Fibroblast of villous mesenchyme (primary cell): Measurements from ENCODE around the gene CPNE7. TPM values are rescaled to one million over a fixed set of nuclear protein-coding genes. Genes with fewer than 3 reads are reported as not detected.

ENCODE experiments used
- DNase-seq: peaks from one replicate; pipeline ENCODE4 v3.0.0-alpha.2; 2010; ENCODE audit warnings: low read depth
- H3K4me3 ChIP-seq: 2 replicates; pipeline ENCODE4 v1.5.1; 2011; ENCODE audit warnings: low read depth, mild to moderate bottlenecking, low read length
- CTCF ChIP-seq: IDR thresholded peaks from 2 replicates; pipeline ENCODE4 v1.5.1; 2012; ENCODE audit warnings: low read depth, mild to moderate bottlenecking, low read length; ENCODE audit not compliant: insufficient read depth
- total RNA-seq: library from RNA; depleted of rRNA; stranded (reverse); fragments of >200 nt; gene quantifications from 2 replicates; pipeline ENCODE4 v1.2.3, GENCODE V29; 2012

The CPNE7 gene
- total RNA-seq, 1 donor = 9.5 TPM

GRCh38 chr16:89536886-89537548, 38.5 kb upstream of the CPNE7 start:
- TF ChIP-seq CTCF = no peak
- DNase-seq = no peak
- no peak overlapping the region for H3K4me3 ChIP-seq

DNA sequence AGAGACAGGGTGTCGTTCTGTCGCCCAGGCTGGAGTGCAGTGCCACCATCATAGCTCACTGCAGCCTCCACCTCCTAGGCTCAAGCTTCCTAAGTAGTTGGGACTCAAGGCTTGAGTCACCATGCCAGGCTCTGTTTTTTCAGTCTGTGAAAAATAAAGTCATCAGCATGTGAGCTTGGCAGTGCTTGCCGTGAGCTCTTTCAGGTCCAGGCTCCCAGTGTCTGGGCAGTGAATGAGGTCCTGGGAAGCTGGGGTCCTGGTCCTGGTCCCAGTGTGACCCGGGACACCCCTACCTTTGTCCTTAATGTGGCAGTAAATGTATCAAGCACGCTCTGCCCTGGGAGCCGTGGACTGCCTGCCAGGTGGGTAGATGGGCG, 38.0 kb upstream of the CPNE7 start:
- DNase-seq = no peak
- TF ChIP-seq CTCF = no peak
- H3K4me3 ChIP-seq = no peak overlapping the region

DNA sequence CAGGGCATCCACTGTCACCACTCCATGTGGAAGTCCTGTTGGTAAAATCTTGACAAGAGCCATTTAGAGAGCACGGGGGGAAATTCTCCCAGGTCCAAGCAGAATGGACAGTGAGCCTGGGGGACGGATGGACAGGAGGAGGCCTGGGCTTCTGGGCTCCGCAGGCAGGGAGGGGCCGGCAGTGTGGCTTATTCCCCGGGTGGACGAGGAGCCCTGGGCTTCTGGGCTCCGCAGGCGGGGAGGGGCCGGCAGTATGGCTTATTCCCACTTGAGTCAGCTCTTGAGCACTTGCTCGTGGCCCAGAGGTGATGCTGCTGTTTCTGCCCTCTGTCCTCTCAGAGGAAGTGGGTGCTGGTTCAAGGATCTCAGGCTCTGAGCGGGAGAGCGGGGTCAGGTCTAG, 37.3 kb upstream of the CPNE7 start:
- DNase-seq = no peak
- TF ChIP-seq CTCF = no peak
- H3K4me3 ChIP-seq = no peak overlapping the region

DNA sequence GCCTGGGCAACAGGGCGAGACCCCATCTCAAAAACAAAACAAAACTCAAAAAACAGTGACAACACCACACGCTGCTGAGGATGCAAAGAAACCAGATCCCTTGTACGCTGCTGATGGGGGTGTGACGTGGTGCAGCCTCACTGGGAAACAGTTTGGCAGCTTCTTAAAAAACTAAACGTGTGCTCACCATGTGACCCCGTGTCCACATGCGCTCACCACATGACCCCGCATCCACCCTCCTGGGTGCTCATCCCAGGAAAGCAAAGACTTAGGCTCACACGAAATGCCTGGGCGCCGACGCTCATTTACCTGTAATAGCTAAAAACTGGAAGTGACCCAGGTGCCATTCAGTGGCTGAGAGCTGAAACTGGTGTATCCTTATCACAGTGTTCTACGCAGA, 35.0 kb upstream of the CPNE7 start:
- DNase-seq = no peak
- TF ChIP-seq CTCF = no peak
- no peak overlapping the region for H3K4me3 ChIP-seq

GRCh38 chr16:89541792-89542191, 33.8 kb upstream of the CPNE7 start:
- no peak for DNase-seq
- TF ChIP-seq CTCF = no peak
- H3K4me3 ChIP-seq = no peak overlapping the region

GRCh38 chr16:89544113-89544512, 31.4 kb upstream of the CPNE7 start:
- no peak for TF ChIP-seq CTCF
- no peak for DNase-seq
- no peak overlapping the region for H3K4me3 ChIP-seq

DNA sequence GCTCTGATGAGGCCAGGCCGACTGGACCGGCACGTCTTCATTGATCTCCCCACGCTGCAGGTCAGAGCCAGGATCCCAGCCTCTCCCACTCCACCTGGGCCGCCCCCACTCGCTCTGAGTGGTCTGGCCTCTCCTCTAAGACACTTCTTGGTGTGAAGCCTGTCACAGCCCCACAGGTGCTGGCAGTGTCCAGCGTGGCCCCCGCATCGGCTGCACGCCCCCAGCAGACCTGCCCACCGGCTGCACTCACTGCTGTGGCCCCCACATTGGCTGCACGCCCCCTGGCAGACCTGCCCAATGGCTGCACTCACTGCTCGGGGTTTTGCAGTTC, 30.9 kb upstream of the CPNE7 start:
- H3K4me3 ChIP-seq = no peak overlapping the region
- no peak for TF ChIP-seq CTCF
- no peak for DNase-seq
